ENCODE measurements around the gene ETV6. TPM values are rescaled to one million over a fixed set of nuclear protein-coding genes. Genes with fewer than 3 reads are reported as not detected.

The ETV6 gene
- total RNA-seq, 2 donors from 2014 or later, result 17.5 to 17.9 TPM

DNA sequence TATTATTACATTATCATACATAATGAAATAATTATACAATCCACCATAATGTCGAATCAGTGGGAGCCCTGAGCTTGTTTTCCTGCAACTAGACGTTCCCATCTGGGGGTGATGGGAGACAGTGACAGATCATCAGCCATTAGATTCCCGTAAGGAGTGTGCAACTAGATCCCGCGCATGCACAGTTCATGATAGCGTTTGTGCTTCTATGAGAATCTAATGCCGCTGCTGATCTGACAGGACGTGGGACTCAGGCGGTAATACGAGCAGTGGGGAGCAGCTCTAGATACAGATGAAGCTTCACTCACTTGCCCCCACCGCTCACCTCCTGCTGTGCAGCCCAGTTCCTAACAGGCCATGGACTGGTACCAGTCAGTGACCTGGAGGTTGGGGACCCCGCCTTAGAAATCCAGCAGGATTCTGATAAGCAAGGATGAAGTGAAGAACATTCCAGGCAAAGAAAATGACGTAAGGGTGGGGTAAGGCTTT is 204.6 kb downstream of the ETV6 start:
- ATAC-seq (no peak), DNase-seq (no peak)
- Histone ChIP-seq H3K9me3 (no peaks in the 10 kb centered on the region), H3K36me3 (replicated peaks in 1 of 2; ENCODE audit: insufficient read depth in 1 of 2, low read depth in 2 of 2) (peaks cover 0 to 6% of the 10 kb centered on the region in 2 donors), H3K4me3 (no peak overlapping the region), H3K4me1 (no peaks in the 10 kb centered on the region), H3K27me3 (no peaks in the 10 kb centered on the region), H3K27ac (no peak overlapping the region)
- intact Hi-C loops (cut with DNase I), result no loop called here
- no peak for TF ChIP-seq POLR2A (IDR thresholded peaks at IDR 0.05)
- TF ChIP-seq, protein P1, sequence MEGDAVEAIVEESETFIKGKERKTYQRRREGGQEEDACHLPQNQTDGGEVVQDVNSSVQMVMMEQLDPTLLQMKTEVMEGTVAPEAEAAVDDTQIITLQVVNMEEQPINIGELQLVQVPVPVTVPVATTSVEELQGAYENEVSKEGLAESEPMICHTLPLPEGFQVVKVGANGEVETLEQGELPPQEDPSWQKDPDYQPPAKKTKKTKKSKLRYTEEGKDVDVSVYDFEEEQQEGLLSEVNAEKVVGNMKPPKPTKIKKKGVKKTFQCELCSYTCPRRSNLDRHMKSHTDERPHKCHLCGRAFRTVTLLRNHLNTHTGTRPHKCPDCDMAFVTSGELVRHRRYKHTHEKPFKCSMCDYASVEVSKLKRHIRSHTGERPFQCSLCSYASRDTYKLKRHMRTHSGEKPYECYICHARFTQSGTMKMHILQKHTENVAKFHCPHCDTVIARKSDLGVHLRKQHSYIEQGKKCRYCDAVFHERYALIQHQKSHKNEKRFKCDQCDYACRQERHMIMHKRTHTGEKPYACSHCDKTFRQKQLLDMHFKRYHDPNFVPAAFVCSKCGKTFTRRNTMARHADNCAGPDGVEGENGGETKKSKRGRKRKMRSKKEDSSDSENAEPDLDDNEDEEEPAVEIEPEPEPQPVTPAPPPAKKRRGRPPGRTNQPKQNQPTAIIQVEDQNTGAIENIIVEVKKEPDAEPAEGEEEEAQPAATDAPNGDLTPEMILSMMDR (IDR thresholded peaks at IDR 0.05), result no peak
- 87 to 91% methylated on average over 11 to 13 of the region's 13 CpGs for whole genome bisulfite sequencing, 2 donors

DNA sequence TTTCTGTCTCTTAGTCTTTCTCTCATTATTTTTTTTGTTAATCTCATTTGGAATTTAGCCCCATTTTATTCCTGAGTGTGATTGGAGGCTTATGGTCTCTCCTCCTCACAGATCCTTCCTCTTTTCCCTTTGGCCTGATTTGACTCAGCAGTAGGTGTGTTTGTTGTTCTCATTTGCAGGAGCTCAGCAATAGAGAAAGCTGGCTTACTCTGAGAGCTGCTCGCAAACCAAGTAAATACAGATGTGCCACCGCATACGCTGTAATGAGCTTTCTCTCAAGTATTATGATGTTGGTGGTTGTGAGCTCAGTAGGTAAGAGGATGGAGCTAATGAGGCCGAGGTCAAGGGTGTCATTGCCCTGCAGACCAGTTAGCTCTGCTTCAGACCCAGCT is 206.5 kb downstream of the ETV6 start:
- no peaks in the 10 kb centered on the region for H3K4me1 ChIP-seq
- H3K36me3 ChIP-seq (replicated peaks in 1 of 2; ENCODE audit: insufficient read depth in 1 of 2, low read depth in 2 of 2), result peaks cover 0 to 9% of the 10 kb centered on the region in 2 donors
- no peak for TF ChIP-seq POLR2A (IDR thresholded peaks at IDR 0.05)
- TF ChIP-seq, protein P1 (IDR thresholded peaks at IDR 0.05), result no peak
- 60 to 88% methylated on average over 4 of the region's 4 CpGs for WGBS, 2 donors
- H3K9me3 ChIP-seq, result no peaks in the 10 kb centered on the region
- intact Hi-C loops (cut with DNase I), result no loop called here
- peak; percentile 27 for ATAC-seq
- H3K27ac ChIP-seq, result peak overlapping the region in 1 of 4 donors; percentile 62
- no peaks in the 10 kb centered on the region for H3K27me3 ChIP-seq
- H3K4me3 ChIP-seq, result no peak overlapping the region
- peak in 1 of 4 donors; percentile 38 for DNase-seq

DNA sequence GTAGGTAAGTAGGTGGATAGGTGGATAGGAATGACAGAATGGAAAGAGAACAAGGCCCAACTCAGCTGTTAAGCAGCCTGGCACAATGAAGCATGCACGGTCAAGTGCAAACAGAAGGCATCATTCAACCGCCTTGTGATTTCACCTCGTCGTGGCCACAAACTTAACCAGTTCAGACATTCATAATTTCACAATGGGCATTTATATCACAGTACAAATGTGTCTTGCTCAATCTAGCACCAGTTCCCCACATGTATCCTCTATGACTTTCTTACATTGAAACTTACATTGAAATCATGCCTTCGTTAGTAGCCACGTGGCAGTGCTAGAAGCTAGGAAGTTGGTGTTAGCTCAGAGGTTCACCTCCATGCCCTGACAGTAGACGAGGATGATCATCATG is 207.5 kb downstream of the ETV6 start:
- TF ChIP-seq, protein P1 (IDR thresholded peaks at IDR 0.05), result no peak
- TF ChIP-seq POLR2A (IDR thresholded peaks at IDR 0.05), result no peak
- WGBS, 2 donors, result 52 to 61% methylated on average over 7 of the region's 7 CpGs
- Histone ChIP-seq H3K4me1 (peaks cover 9% of the 10 kb centered on the region), H3K36me3 (replicated peaks in 1 of 2; ENCODE audit: insufficient read depth in 1 of 2, low read depth in 2 of 2) (peaks cover 0 to 9% of the 10 kb centered on the region in 2 donors), H3K4me3 (no peak overlapping the region), H3K9me3 (no peaks in the 10 kb centered on the region), H3K27me3 (no peaks in the 10 kb centered on the region), H3K27ac (peak overlapping the region in 1 of 4 donors; percentile 62)
- ATAC-seq, result no peak
- intact Hi-C loops (cut with DNase I), result no loop called here
- DNase-seq, result peak in 1 of 4 donors; percentile 52

DNA sequence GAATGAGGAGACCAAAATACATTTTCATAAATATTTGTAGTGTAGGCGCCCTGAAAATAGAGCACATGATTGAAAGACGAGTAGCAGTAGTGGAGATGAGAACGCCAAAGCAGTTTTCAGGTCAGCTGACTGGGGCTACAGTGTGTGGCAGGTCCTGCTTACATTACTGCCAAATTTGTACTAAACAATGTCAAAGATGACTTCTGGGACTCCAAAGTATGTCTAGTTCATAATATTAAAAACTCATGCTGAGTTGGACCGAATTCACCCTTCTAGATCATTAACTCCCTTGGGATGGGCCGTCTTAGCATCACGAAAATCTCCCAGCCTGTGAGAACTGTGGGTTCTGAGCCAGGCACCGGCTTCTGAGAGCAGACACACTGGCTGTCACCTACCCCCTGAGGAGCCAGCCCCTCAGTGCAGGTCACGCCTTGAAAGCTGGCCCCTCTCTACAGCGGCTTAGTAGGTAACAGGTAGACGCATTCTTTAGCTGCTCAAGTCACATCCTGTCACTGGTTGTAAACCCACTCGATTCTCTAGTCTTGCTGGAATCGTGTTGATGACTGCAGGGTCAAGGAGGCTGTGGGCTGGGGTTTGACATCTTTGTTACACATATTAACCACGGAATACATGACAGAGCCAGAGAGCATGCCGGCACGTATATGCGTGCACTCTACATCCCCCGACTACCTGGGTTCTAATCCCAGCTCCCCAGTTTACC is 210.4 kb downstream of the ETV6 start:
- 81 to 87% methylated on average over 16 to 17 of the region's 17 CpGs for WGBS, 2 donors
- no peaks in the 10 kb centered on the region for H3K27me3 ChIP-seq
- DNase-seq, result no peak
- H3K4me1 ChIP-seq, result peaks cover 34% of the 10 kb centered on the region
- intact Hi-C loops (cut with DNase I), result no loop called here
- TF ChIP-seq, protein P1 (IDR thresholded peaks at IDR 0.05), result no peak
- no peak for TF ChIP-seq POLR2A (IDR thresholded peaks at IDR 0.05)
- no peak for ATAC-seq
- H3K27ac ChIP-seq, result no peak overlapping the region
- H3K9me3 ChIP-seq, result no peaks in the 10 kb centered on the region
- H3K36me3 ChIP-seq (replicated peaks in 1 of 2; ENCODE audit: insufficient read depth in 1 of 2, low read depth in 2 of 2), result peaks cover 0 to 3% of the 10 kb centered on the region in 2 donors
- no peak overlapping the region for H3K4me3 ChIP-seq
